Effector memory CD8-positive, alpha-beta T cell (primary cell): ENCODE data around the gene SATB2.

Experiments
- ATAC-seq: fragments of 150-1000 bp; cut with Tn5 transposase; replicated peaks from 2 replicates; pipeline ENCODE4 v1.10.0; 2021; ENCODE audit warnings: mild to moderate bottlenecking, moderate library complexity
- DNase-seq, 3 experiments: peaks; one replicate each; pipeline ENCODE4 v3.0.0; 2021
- H3K27ac Mint-ChIP-seq, 2 donors: one replicate each; pipeline ENCODE4 v1.8.0; 2022; ENCODE audit warnings: mild to moderate bottlenecking in 2 of 2, mixed read lengths in 2 of 2, moderate library complexity in 2 of 2
- H3K27me3 Mint-ChIP-seq, 2 donors: one replicate each; pipeline ENCODE4 v1.8.0; 2022; ENCODE audit warnings: mixed read lengths in 2 of 2
- H3K36me3 Mint-ChIP-seq: one replicate; pipeline ENCODE4 v1.8.0; 2022; ENCODE audit warnings: mild to moderate bottlenecking, moderate library complexity, mixed read lengths; ENCODE audit not compliant: insufficient read depth
- H3K4me1 Mint-ChIP-seq, 2 donors: one replicate each; pipeline ENCODE4 v1.8.0; 2022; ENCODE audit warnings: low read depth in 2 of 2, mixed read lengths in 2 of 2
- H3K4me3 Mint-ChIP-seq, 2 donors: one replicate each; pipeline ENCODE4 v1.8.0; 2022; ENCODE audit warnings: mild to moderate bottlenecking in 2 of 2, mixed read lengths in 2 of 2, moderate library complexity in 2 of 2
- H3K9me3 Mint-ChIP-seq, 2 donors: one replicate each; pipeline ENCODE4 v1.8.0; 2022; ENCODE audit warnings: mixed read lengths in 2 of 2

The SATB2 gene

DNA sequence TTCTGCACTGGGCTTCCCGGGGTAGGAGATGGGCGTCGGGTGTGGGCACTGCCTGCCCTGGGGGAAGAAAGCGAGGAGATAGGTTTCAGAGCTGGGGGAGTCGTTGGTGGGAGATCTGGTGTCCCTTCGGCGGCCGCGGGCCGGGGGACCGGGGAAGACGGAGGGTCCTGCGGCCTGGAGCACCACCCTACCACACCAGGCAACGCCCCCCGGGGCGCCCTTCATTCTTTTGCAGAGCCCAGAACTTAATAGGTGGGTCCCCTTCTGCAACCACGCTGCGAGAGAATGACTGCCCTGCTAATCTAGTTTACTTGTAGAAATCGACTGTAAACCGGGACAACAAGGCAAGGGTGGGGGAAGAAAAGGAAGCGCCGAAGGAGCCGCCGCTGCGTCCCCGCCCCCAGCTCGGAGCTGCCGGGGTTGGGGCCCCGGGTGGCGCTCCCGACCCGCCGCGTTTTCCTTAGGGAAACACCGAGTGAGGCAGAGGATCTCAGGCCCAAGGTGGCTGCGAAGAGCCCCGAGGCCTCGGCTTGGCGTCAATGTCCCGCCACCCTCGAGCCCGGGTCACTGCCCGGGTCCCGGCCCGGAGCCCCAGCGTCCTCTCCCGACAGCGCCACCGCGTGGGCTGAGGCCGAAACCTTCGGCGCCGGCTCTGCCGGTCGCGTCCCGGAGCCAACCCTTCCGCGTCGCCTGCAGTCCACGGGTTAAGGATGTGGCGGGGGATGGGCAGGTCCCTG, 5.4 kb upstream of the SATB2 start:
- no peak overlapping the region for H3K27ac Mint-ChIP-seq
- H3K27me3 Mint-ChIP-seq, result peaks cover 54 to 85% of the 10 kb centered on the region in 2 donors
- peak; percentile 57 for ATAC-seq

GRCh38 chr2:199462347-199462955, 4.7 kb upstream of the SATB2 start:
- peak overlapping the region; percentile 4 to 27 for H3K4me3 Mint-ChIP-seq
- H3K36me3 Mint-ChIP-seq, result peaks cover 18% of the 10 kb centered on the region

More for the DNA sequence above, 5.4 kb upstream of the SATB2 start:
- H3K36me3 Mint-ChIP-seq, result peaks cover 16% of the 10 kb centered on the region
- H3K4me1 Mint-ChIP-seq, result peaks cover 8 to 13% of the 10 kb centered on the region in 2 donors
- H3K4me3 Mint-ChIP-seq, result peak overlapping the region; percentile 40 to 55
- peak in 2 of 3 experiments; percentile 19 to 33 for DNase-seq
- H3K9me3 Mint-ChIP-seq, result no peaks in the 10 kb centered on the region

DNA sequence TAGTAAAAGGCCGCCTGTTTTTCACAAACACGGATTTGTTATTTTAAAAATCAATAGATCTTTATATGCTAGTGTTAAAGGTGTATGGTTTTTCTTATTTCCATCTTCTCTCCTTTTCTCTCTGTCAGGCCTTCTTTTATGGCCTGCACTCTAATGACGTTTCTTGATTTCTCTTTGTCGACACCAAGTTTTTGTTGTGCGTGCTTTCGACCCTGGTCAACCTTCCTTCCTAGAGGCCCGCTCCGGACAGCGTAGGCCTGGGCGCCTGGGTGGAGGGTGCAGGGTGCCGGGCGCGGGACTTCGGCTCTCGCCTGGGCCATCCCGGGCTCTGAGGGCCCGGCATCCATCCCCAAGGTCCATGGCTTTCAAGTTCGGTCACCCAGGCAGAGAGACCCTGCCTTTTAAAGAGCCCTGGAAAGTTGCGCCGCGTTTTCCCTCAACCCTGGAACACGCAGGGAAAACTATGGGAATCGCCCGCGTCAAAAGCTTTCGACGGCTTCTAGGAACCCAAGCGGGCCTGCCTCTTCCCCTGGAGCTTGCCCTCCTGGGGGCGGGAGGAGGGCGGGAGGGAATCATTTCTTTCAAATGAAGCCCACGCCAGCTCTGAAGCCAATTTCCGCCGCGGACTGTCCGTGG, 4.1 kb upstream of the SATB2 start:
- no peak overlapping the region for H3K4me3 Mint-ChIP-seq
- no peak for ATAC-seq
- H3K36me3 Mint-ChIP-seq, result peaks cover 20% of the 10 kb centered on the region
- no peak for DNase-seq
- H3K4me1 Mint-ChIP-seq, result peaks cover 8 to 19% of the 10 kb centered on the region in 2 donors
- H3K27me3 Mint-ChIP-seq, result peaks cover 51 to 81% of the 10 kb centered on the region in 2 donors
- no peak overlapping the region for H3K27ac Mint-ChIP-seq
- no peaks in the 10 kb centered on the region for H3K9me3 Mint-ChIP-seq

More at GRCh38 chr2:199462347-199462955, 4.7 kb upstream of the SATB2 start:
- DNase-seq, result no peak
- H3K9me3 Mint-ChIP-seq, result no peaks in the 10 kb centered on the region
- ATAC-seq, result no peak
- peaks cover 51 to 81% of the 10 kb centered on the region in 2 donors for H3K27me3 Mint-ChIP-seq
- no peak overlapping the region for H3K27ac Mint-ChIP-seq
- H3K4me1 Mint-ChIP-seq, result peaks cover 8 to 13% of the 10 kb centered on the region in 2 donors

- Mint-ChIP-seq H3K27me3 (peaks cover 49 to 81% of the 10 kb centered on the region in 2 donors), H3K9me3 (no peaks in the 10 kb centered on the region), H3K27ac (no peak overlapping the region), H3K36me3 (peaks cover 23% of the 10 kb centered on the region), H3K4me1 (peaks cover 8 to 19% of the 10 kb centered on the region in 2 donors), H3K4me3 (no peak overlapping the region)
- DNase-seq, result no peak
- ATAC-seq, result no peak
Observed at GRCh38 chr2:199460846-199461710, 3.3 kb upstream of the SATB2 start.

GRCh38 chr2:199460101-199460671, 2.4 kb upstream of the SATB2 start:
- H3K4me1 Mint-ChIP-seq, result peaks cover 8 to 18% of the 10 kb centered on the region in 2 donors
- peaks cover 49 to 81% of the 10 kb centered on the region in 2 donors for H3K27me3 Mint-ChIP-seq
- H3K27ac Mint-ChIP-seq, result no peak overlapping the region
- ATAC-seq (no peak), DNase-seq (no peak)
- H3K36me3 Mint-ChIP-seq, result peaks cover 23% of the 10 kb centered on the region
- H3K4me3 Mint-ChIP-seq, result peak overlapping the region; percentile 89
- H3K9me3 Mint-ChIP-seq, result no peaks in the 10 kb centered on the region

- ATAC-seq (peak; percentile 21), DNase-seq (peak in 1 of 3 experiments; percentile 22)
- H3K27me3 Mint-ChIP-seq, result peaks cover 48 to 81% of the 10 kb centered on the region in 2 donors
- peaks cover 8 to 15% of the 10 kb centered on the region in 2 donors for H3K4me1 Mint-ChIP-seq
- H3K27ac Mint-ChIP-seq, result peak overlapping the region in 1 of 2 donors; percentile 49
- peak overlapping the region; percentile 89 for H3K4me3 Mint-ChIP-seq
- H3K36me3 Mint-ChIP-seq, result peaks cover 23% of the 10 kb centered on the region
- no peaks in the 10 kb centered on the region for H3K9me3 Mint-ChIP-seq
Observed at GRCh38 chr2:199459286-199460100, 1.8 kb upstream of the SATB2 start.

DNA sequence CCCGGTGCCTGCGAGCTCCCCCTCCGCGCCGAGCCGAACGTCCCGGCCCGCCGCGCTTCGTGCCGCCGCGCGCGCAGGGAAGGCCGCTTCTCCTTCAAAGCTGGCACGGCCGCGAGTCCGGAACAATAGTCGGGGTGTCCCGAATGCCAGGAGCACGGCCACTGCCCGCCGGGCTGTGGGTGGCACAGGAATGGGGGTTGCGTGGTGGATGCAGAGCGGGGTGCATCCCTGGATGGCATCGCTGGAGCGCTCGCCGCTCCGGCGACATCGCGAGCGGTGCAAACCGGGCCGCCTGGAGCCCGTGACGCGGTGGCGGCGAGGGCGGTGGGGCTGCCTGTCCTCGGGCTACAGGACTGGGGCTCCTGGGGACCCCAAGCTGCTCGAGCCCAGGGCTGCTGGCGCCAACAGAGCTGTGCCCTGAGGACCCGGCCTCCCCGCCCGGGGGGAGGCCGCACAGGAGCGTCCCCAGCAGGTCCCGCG, 1.1 kb upstream of the SATB2 start:
- no peak overlapping the region for H3K27ac Mint-ChIP-seq
- no peaks in the 10 kb centered on the region for H3K9me3 Mint-ChIP-seq
- H3K27me3 Mint-ChIP-seq, result peaks cover 51 to 80% of the 10 kb centered on the region in 2 donors
- peak overlapping the region; percentile 89 for H3K4me3 Mint-ChIP-seq
- ATAC-seq, result peak; percentile 21
- H3K4me1 Mint-ChIP-seq, result peaks cover 8 to 15% of the 10 kb centered on the region in 2 donors
- no peak for DNase-seq
- H3K36me3 Mint-ChIP-seq, result peaks cover 23% of the 10 kb centered on the region

GRCh38 chr2:199458009-199458805, 468 bp upstream of the SATB2 start:
- Mint-ChIP-seq H3K27me3 (peaks cover 51 to 74% of the 10 kb centered on the region in 2 donors), H3K27ac (no peak overlapping the region), H3K4me3 (peak overlapping the region; percentile 79 to 89), H3K36me3 (peaks cover 23% of the 10 kb centered on the region), H3K4me1 (peaks cover 8 to 12% of the 10 kb centered on the region in 2 donors), H3K9me3 (no peaks in the 10 kb centered on the region)
- DNase-seq (no peak), ATAC-seq (peak; percentile 42)

DNA sequence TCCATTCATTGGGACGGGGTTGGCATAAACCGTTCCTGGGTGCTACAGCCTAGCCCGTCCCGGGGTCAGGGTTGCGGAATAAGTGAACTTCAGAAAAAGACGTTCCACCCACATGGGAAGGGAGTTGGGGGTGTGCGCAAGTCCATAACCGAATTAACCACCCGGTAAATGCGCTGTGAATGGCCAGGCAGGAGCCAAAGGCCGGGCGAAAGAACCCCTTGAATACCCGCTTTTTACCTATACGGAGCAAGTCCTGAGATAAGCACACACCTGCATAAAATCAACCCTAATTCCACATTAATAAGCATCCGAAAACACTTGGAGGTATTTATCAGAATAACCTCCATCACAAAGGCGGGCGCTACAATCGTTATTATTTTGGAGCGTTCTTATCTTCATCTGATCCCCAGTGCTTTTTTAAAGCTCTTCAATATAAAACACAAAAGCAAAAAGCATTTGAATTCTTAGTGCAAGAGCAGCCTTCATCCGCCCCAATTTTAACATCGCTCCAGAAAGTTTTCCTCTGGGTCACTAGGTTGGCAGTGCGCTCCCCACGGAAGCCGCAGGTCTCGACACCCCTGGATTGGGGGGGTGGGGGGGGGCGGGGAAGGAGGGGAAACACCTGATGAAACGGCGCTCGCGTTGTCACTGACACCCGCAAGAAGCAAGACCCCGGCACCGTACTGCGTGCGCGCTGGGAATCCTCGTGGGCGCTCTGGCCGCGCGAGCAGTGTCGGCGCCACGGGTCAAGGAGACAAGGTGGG, 1.2 kb downstream of the SATB2 start:
- Mint-ChIP-seq H3K27me3 (peaks cover 57 to 69% of the 10 kb centered on the region in 2 donors), H3K4me3 (peak overlapping the region; percentile 79 to 89), H3K4me1 (peaks cover 8 to 12% of the 10 kb centered on the region in 2 donors), H3K9me3 (no peaks in the 10 kb centered on the region), H3K27ac (no peak overlapping the region), H3K36me3 (peaks cover 14% of the 10 kb centered on the region)
- no peak for ATAC-seq
- DNase-seq, result no peak

DNA sequence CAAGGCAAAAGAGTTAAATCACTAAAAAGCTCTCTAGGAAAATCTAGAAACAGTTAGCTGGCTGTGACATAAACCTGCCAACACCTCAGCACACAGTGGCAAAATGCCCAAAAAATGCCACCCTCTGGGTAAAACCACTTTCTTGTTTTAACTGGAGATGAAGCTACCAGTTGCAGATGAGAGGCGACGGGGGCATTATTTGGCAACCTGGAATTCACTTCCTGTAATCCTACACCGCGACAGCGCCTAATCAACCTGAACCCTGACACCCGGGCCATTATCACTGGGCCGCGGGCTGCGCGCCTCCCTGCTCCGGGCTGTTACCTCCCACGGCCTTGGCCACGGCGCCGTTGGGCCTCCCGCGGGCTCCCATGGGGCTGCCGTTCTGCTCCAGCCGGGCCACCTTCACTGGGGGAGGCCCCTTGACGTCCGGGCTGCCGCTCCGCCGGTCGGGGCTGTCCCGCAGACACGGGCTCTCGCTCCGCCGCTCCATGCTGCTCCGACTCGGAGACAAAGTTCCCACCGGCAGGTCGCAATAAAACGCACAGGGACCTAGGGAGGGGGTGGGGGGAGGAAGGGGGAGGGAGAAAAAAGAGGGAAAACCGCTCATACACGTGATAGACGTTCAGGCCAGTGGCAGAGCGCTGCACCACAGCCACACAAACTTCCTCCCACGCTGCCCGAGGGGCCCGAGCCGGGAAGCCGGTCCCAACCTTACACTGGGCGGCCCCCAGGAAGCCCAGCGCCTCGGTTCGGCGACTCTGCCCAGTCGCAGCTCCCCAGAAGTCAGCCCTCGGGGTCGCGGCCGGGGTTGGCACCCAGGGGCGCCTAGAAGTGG, 2.0 kb downstream of the SATB2 start:
- Mint-ChIP-seq H3K27ac (no peak overlapping the region), H3K4me1 (peaks cover 8 to 12% of the 10 kb centered on the region in 2 donors), H3K9me3 (no peaks in the 10 kb centered on the region), H3K4me3 (peak overlapping the region in 1 of 2 donors; percentile 79), H3K27me3 (peaks cover 49 to 61% of the 10 kb centered on the region in 2 donors), H3K36me3 (peaks cover 13% of the 10 kb centered on the region)
- DNase-seq, result no peak
- ATAC-seq, result no peak
